ENCODE measurements around the gene F2.
"Not testable (repeated sequence)": the region's sequence is repeated elsewhere in the genome, so short reads cannot be mapped to it uniquely, and the experiment has no call there.

The F2 gene

DNA sequence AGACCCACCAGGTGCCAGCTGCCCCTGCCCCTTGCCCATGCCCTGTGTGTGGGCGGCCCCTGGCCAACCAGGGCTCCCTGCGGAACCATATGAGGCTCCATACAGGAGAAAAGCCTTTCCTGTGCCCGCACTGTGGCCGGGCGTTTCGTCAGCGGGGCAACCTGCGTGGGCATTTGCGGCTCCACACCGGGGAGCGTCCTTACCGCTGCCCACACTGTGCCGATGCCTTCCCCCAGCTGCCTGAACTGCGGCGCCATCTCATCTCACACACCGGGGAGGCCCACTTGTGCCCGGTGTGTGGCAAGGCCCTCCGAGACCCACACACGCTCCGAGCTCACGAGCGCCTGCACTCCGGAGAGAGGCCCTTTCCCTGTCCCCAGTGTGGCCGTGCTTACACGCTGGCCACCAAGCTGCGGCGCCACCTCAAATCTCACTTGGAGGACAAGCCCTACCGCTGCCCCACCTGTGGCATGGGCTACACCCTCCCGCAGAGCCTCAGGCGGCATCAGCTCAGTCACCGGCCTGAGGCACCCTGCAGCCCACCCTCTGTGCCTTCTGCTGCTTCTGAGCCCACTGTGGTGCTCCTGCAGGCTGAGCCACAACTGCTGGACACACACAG is 13.8 kb upstream of the F2 start:
- Histone ChIP-seq H3K4me3 (ENCODE audit: low read depth, low read length) (no peak overlapping the region), H3K27me3 (replicated peaks) (no peaks in the 10 kb centered on the region), H3K27ac (no peak overlapping the region), H3K36me3 (replicated peaks) (peaks cover 43% of the 10 kb centered on the region)
- TF ChIP-seq, protein P1, sequence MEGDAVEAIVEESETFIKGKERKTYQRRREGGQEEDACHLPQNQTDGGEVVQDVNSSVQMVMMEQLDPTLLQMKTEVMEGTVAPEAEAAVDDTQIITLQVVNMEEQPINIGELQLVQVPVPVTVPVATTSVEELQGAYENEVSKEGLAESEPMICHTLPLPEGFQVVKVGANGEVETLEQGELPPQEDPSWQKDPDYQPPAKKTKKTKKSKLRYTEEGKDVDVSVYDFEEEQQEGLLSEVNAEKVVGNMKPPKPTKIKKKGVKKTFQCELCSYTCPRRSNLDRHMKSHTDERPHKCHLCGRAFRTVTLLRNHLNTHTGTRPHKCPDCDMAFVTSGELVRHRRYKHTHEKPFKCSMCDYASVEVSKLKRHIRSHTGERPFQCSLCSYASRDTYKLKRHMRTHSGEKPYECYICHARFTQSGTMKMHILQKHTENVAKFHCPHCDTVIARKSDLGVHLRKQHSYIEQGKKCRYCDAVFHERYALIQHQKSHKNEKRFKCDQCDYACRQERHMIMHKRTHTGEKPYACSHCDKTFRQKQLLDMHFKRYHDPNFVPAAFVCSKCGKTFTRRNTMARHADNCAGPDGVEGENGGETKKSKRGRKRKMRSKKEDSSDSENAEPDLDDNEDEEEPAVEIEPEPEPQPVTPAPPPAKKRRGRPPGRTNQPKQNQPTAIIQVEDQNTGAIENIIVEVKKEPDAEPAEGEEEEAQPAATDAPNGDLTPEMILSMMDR (IDR thresholded peaks at IDR 0.05; ENCODE audit: low read depth, low read length, missing control alignments) = no peak
- in situ Hi-C loops (cut with HindIII; ENCODE audit: low pct_ligation_motif_present, low sequenced_read_pairs) = no loop called here
- DNase-seq = no peak

DNA sequence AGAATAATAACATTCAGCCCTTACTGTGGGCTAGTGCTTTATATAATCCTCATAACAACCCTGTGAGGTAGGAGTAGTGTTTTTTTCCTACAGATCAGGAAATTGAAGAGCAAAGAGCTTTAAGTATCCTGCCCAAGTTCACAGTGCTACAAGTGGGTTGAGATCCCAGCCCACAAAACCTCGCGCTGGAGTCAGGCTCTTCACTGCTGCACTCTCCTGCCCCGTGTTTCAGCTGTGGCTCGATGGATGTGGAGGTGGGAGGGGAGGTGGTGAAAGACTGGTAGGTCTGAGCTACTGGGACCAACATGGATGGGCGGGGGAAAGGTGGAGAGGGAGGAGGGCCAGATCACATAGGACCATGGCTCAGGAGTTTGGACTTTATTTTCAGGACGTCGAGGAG is 12.1 kb upstream of the F2 start:
- no peak overlapping the region for H3K4me3 ChIP-seq (ENCODE audit: low read depth, low read length)
- H3K27me3 ChIP-seq (replicated peaks) = no peaks in the 10 kb centered on the region
- in situ Hi-C loops (cut with HindIII; ENCODE audit: low pct_ligation_motif_present, low sequenced_read_pairs) = no loop called here
- no peak for DNase-seq
- TF ChIP-seq, protein P1 (IDR thresholded peaks at IDR 0.05; ENCODE audit: low read depth, low read length, missing control alignments) = no peak
- no peak overlapping the region for H3K27ac ChIP-seq
- H3K36me3 ChIP-seq (replicated peaks) = peaks cover 43% of the 10 kb centered on the region

DNA sequence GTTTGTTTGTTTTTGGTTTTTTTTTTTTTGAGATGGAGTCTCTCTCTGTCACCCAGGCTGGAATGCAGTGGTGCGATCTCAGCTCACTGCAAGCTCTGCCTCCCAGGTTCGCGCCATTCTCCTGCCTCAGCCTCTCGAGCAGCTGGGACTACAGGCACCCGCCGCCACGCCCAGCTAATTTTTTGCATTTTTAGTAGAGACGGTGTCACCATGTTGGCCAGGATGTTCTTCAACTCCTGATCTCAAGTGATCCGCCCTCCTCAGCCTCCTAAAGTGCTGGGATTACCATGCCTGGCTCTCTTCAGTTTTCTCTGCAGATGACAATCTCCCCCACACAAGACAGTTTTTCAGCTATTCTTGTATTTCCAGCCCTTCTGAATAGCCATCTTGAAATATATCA is 9.7 kb upstream of the F2 start:
- H3K27ac ChIP-seq; DNase-seq; H3K4me3 ChIP-seq (ENCODE audit: low read depth, low read length); H3K27me3 ChIP-seq (replicated peaks); in situ Hi-C loops (cut with HindIII; ENCODE audit: low pct_ligation_motif_present, low sequenced_read_pairs): not testable (repeated sequence)
- H3K36me3 ChIP-seq (replicated peaks) = peaks cover 32% of the 10 kb centered on the region

DNA sequence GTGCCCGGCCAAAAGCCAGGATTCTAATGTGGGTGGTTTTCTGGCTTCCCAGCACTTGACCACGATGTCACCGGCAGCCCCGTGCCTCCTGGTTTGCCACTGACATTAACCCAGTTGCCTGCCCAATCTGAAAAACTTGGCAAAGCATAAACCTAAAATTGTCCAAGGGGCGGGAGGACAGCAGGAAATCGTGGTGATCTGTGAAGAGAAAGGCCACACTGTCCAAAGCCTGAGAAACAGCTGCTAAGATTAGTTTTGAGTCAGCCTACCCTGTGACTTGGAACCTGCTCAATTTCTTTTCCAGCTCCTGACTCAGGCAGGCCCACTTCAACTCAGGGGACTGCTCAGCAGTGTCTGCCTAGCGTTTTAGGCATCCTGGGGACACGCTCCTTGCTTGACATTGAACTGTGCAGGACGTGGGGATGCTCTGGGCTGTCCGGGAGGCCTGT is 8.2 kb upstream of the F2 start:
- DNase-seq = peak; percentile 93
- Histone ChIP-seq H3K27me3 (replicated peaks) (no peaks in the 10 kb centered on the region), H3K27ac (peak overlapping the region; percentile 100), H3K36me3 (replicated peaks) (peaks cover 17% of the 10 kb centered on the region), H3K4me3 (ENCODE audit: low read depth, low read length) (no peak overlapping the region)
- TF ChIP-seq, protein P1 (IDR thresholded peaks at IDR 0.05; ENCODE audit: low read depth, low read length, missing control alignments) = no peak
- in situ Hi-C loops (cut with HindIII; ENCODE audit: low pct_ligation_motif_present, low sequenced_read_pairs) = no loop called here

DNA sequence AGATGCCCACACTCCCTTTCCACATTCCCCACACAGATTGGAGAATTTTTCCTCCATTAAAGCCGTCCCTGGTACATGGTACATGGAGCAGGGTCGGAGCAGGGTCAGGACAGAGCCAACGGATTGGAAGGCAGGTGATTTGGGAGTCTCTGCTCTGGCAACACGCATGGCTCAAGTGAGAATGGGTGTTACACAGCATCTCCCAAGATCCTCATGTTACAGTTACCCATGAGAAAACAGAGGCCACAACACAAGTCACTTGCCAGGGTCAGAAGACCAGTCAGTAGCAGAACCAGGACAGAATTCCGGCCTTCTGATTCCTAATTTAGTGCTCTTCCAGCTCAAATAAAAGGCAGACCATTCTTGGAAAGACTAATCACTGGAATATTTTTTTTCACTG is 7.7 kb upstream of the F2 start:
- in situ Hi-C loops (cut with HindIII; ENCODE audit: low pct_ligation_motif_present, low sequenced_read_pairs) = no loop called here
- Histone ChIP-seq H3K27ac (peak overlapping the region; percentile 100), H3K36me3 (replicated peaks) (peaks cover 12% of the 10 kb centered on the region), H3K27me3 (replicated peaks) (no peaks in the 10 kb centered on the region), H3K4me3 (ENCODE audit: low read depth, low read length) (no peak overlapping the region)
- DNase-seq = peak; percentile 17
- TF ChIP-seq, protein P1 (IDR thresholded peaks at IDR 0.05; ENCODE audit: low read depth, low read length, missing control alignments) = no peak

DNA sequence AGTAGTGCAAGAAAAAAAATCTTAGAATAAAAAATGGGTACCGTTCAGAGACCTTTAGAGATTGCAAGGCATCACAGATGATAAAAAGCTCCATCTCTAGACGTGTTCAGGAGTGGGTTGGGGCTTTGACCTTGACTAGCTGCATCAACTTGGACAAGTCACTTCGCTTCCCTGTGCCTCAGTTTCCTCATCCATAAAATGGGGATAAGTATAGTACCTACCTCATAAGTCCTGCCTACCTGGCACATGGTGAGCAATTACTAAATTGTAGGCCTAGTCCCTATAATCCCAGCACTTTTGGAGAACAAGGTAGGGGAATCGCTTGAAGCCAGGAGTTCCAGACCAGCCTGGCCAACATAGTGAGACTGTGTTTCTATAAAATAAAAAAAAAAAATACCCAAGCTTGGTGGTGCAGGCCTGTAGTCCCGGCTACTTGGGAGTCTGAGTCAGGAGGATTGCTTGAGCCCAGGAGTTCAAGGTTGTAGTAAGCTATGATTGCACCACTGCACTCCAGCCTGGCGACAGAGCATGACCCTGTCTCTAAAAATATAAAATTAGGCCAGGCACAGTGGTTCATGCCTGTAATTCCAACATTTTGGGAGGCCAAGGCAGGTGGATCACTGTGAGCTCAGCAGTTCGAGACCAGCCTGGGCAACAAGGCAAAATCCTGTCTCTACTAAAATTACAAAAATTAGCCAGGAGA is 6.0 kb upstream of the F2 start:
- TF ChIP-seq, protein P1 (IDR thresholded peaks at IDR 0.05; ENCODE audit: low read depth, low read length, missing control alignments) = no peak
- no peak overlapping the region for H3K4me3 ChIP-seq (ENCODE audit: low read depth, low read length)
- H3K27me3 ChIP-seq (replicated peaks) = no peaks in the 10 kb centered on the region
- H3K27ac ChIP-seq = no peak overlapping the region
- in situ Hi-C loops (cut with HindIII; ENCODE audit: low pct_ligation_motif_present, low sequenced_read_pairs) = no loop called here
- no peak for DNase-seq
- H3K36me3 ChIP-seq (replicated peaks) = no peaks in the 10 kb centered on the region

DNA sequence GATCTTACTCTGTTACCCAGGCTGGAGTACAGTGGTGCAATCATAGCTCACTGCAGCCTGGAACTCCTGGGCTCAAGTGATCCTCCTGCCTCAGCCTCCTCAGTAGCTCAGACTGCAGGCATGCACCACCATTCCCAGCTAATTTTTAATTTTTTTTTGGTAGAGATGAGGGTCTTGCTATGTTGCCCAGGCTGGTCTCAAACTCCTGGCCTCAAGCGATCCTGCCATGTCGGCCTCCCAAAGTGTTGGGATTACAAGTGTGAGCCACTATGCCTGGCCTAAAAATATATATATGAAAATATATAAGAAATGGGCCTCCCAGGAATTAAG is 1.2 kb upstream of the F2 start:
- H3K27me3 ChIP-seq (replicated peaks); in situ Hi-C loops (cut with HindIII; ENCODE audit: low pct_ligation_motif_present, low sequenced_read_pairs); DNase-seq; H3K4me3 ChIP-seq (ENCODE audit: low read depth, low read length); H3K27ac ChIP-seq; H3K36me3 ChIP-seq (replicated peaks): not testable (repeated sequence)

All from brain microvascular endothelial cell (primary cell).